ENCODE measurements around the gene PPP1R9B. TPM values are rescaled to one million over a fixed set of nuclear protein-coding genes. Genes with fewer than 3 reads are reported as not detected.

Gene PPP1R9B
- total and polyA plus RNA-seq, 2 experiments from 2014 or later, result 5.1 to 26.2 TPM

DNA sequence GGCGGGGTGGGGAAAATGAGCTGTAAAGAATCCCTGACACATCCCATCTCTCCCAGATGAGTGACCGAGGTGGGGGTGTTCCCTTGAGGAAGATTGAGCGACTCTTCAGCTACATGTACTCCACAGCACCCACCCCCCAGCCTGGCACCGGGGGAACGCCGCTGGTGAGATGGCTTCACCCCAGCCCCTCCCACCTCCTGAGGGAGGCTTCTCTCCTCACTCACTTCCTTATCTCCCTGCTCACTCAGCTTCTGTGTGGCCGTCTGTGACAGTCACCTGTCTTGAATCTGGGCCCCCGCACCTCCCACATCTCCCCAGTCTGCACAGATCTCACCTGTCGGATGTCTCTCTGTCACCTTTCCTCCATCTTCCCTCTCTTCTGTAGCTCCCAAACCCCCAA lies 41.9 kb downstream of the PPP1R9B start:
- H3K79me2 ChIP-seq, result no peaks in the 10 kb centered on the region
- WGBS (ENCODE audit: low lambda C conversion rate, missing lambda C conversion rate), result 75% methylated on average over 5 of the region's 9 CpGs
- no peak overlapping the region for H3K4me3 ChIP-seq
- peaks cover 8% of the 10 kb centered on the region for H3K4me1 ChIP-seq (ENCODE audit: insufficient read depth)
- no peaks in the 10 kb centered on the region for H3K36me3 ChIP-seq (replicated peaks; ENCODE audit: insufficient read depth, low read depth)
- DNase-seq (ENCODE audit: low spot score), result no peak
- no peaks in the 10 kb centered on the region for H4K20me1 ChIP-seq (ENCODE audit: insufficient read depth, poor library complexity, severe bottlenecking)
- TF ChIP-seq EZH2phosphoT487 (IDR thresholded peaks at IDR 0.05; ENCODE audit: low read depth, severe bottlenecking, unreplicated experiment) (no peak), EZH2 (IDR thresholded peaks at IDR 0.05; ENCODE audit: borderline replicate concordance) (no peak)
- TF ChIP-seq, protein P1, sequence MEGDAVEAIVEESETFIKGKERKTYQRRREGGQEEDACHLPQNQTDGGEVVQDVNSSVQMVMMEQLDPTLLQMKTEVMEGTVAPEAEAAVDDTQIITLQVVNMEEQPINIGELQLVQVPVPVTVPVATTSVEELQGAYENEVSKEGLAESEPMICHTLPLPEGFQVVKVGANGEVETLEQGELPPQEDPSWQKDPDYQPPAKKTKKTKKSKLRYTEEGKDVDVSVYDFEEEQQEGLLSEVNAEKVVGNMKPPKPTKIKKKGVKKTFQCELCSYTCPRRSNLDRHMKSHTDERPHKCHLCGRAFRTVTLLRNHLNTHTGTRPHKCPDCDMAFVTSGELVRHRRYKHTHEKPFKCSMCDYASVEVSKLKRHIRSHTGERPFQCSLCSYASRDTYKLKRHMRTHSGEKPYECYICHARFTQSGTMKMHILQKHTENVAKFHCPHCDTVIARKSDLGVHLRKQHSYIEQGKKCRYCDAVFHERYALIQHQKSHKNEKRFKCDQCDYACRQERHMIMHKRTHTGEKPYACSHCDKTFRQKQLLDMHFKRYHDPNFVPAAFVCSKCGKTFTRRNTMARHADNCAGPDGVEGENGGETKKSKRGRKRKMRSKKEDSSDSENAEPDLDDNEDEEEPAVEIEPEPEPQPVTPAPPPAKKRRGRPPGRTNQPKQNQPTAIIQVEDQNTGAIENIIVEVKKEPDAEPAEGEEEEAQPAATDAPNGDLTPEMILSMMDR (IDR thresholded peaks at IDR 0.05; ENCODE audit: poor library complexity), result no peak
- no peak overlapping the region for H3K27ac ChIP-seq
- no peaks in the 10 kb centered on the region for H3K9me2 ChIP-seq (replicated peaks; ENCODE audit: insufficient read depth)
- H2AFZ ChIP-seq, result no peak overlapping the region
- H3K9me3 ChIP-seq (ENCODE audit: low read depth), result no peaks in the 10 kb centered on the region
- no peaks in the 10 kb centered on the region for H3K27me3 ChIP-seq
- no peak overlapping the region for H3K4me2 ChIP-seq

DNA sequence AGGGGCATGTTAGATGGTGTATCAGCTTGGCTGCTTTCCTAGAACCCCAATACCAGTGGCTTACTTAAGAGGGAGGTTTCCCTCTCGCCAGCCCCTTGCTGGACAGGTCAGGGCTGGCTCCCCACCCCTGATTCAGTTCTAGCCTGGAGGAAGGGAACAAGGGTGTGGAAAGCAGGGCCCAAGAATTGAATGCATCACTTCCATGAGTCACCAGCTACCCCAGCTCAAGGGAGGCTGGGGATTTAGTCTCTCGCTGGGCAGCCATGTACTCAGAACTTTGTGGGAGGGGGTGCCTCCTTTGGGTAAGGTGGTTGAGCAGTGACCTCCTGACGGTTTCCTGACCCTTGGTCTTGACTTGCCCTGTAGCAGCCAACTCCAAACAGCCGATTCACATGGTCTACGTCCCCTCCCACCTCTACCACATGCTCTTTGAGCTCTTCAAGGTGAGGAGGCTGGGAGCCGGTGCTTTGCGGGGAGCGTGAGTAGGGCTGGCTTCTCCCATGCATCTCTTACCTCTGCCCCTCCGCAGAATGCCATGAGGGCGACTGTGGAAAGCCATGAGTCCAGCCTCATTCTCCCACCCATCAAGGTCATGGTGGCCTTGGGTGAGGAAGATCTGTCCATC lies 42.6 kb downstream of the PPP1R9B start:
- DNase-seq (ENCODE audit: low spot score), result no peak
- Histone ChIP-seq H3K27me3 (no peaks in the 10 kb centered on the region), H3K4me3 (no peak overlapping the region), H3K79me2 (no peaks in the 10 kb centered on the region), H3K4me2 (no peak overlapping the region), H3K27ac (no peak overlapping the region), H4K20me1 (ENCODE audit: insufficient read depth, poor library complexity, severe bottlenecking) (no peaks in the 10 kb centered on the region), H3K9me2 (replicated peaks; ENCODE audit: insufficient read depth) (no peaks in the 10 kb centered on the region), H3K4me1 (ENCODE audit: insufficient read depth) (peaks cover 9% of the 10 kb centered on the region), H3K9me3 (ENCODE audit: low read depth) (no peaks in the 10 kb centered on the region), H2AFZ (no peak overlapping the region), H3K36me3 (replicated peaks; ENCODE audit: insufficient read depth, low read depth) (no peaks in the 10 kb centered on the region)
- TF ChIP-seq, protein P1 (IDR thresholded peaks at IDR 0.05; ENCODE audit: poor library complexity), result no peak
- TF ChIP-seq EZH2phosphoT487 (IDR thresholded peaks at IDR 0.05; ENCODE audit: low read depth, severe bottlenecking, unreplicated experiment), result no peak
- WGBS (ENCODE audit: low lambda C conversion rate, missing lambda C conversion rate), result 91% methylated on average over 10 of the region's 10 CpGs

- no peak for DNase-seq (ENCODE audit: low spot score)
- Histone ChIP-seq H3K9me2 (replicated peaks; ENCODE audit: insufficient read depth) (no peaks in the 10 kb centered on the region), H3K36me3 (replicated peaks; ENCODE audit: insufficient read depth, low read depth) (no peaks in the 10 kb centered on the region), H3K4me1 (ENCODE audit: insufficient read depth) (peaks cover 15% of the 10 kb centered on the region), H3K4me2 (no peak overlapping the region), H3K9me3 (ENCODE audit: low read depth) (no peaks in the 10 kb centered on the region), H3K27ac (no peak overlapping the region), H4K20me1 (ENCODE audit: insufficient read depth, poor library complexity, severe bottlenecking) (no peaks in the 10 kb centered on the region), H3K27me3 (no peaks in the 10 kb centered on the region), H3K79me2 (no peaks in the 10 kb centered on the region), H2AFZ (no peak overlapping the region), H3K4me3 (no peak overlapping the region)
- 81% methylated on average over 13 of the region's 13 CpGs for WGBS (ENCODE audit: low lambda C conversion rate, missing lambda C conversion rate)
- TF ChIP-seq, protein P1 (IDR thresholded peaks at IDR 0.05; ENCODE audit: poor library complexity), result no peak
- no peak for TF ChIP-seq EZH2phosphoT487 (IDR thresholded peaks at IDR 0.05; ENCODE audit: low read depth, severe bottlenecking, unreplicated experiment)
- TF ChIP-seq EZH2 (IDR thresholded peaks at IDR 0.05; ENCODE audit: borderline replicate concordance), result no peak
These were observed 43.9 kb downstream of the PPP1R9B start for GRCh38 chr17:50106393-50107131.

Measured in hepatocyte (in vitro differentiated cells).